CD14-positive monocyte (primary cell): Measurements from ENCODE around the gene BCDIN3D. TPM values are rescaled to one million over a fixed set of nuclear protein-coding genes. Genes with fewer than 3 reads are reported as not detected.

Experiments
- DNase-seq, 3 donors: peaks; one replicate each; pipeline ENCODE4 v3.0.0-alpha.2; 2011 to 2022
- H2AFZ ChIP-seq: 2 replicates; pipeline ENCODE4 v1.6.0; 2012; ENCODE audit warnings: mild to moderate bottlenecking, low read depth, low read length, inconsistent platforms; ENCODE audit not compliant: insufficient read depth, poor library complexity, severe bottlenecking
- H3K27ac ChIP-seq, 2 donors: 1 replicate in 1 of 2; 2 replicates in 1 of 2; pipeline ENCODE4 v1.5.1; 2012 to 2013; ENCODE audit warnings: low read length in 2 of 2, control low read depth in 1 of 2, inconsistent platforms in 1 of 2, low read depth in 1 of 2, mild to moderate bottlenecking in 1 of 2
- H3K27me3 ChIP-seq, 2 donors: one replicate each; pipeline versions ENCODE4 v1.6.0 to v1.6.1; 2011 to 2013; ENCODE audit warnings: low read length in 2 of 2; ENCODE audit not compliant: control insufficient read depth in 2 of 2, insufficient read depth in 2 of 2
- H3K36me3 ChIP-seq, 2 donors: replicated peaks in 1 of 2; 1 replicate in 1 of 2; 2 replicates in 1 of 2; pipeline versions ENCODE4 v1.5.1 to v1.6.1; 2012 to 2013; ENCODE audit warnings: low read length in 2 of 2, control low read depth in 1 of 2, inconsistent platforms in 1 of 2, mild to moderate bottlenecking in 1 of 2; ENCODE audit not compliant: insufficient read depth in 2 of 2, control insufficient read depth in 1 of 2
- H3K4me1 ChIP-seq, 2 donors: 1 replicate in 1 of 2; 2 replicates in 1 of 2; pipeline versions ENCODE4 v1.5.1 to v1.6.1; 2012 to 2013; ENCODE audit warnings: low read length in 2 of 2, control low read depth in 1 of 2, inconsistent platforms in 1 of 2, mild to moderate bottlenecking in 1 of 2, moderate library complexity in 1 of 2; ENCODE audit not compliant: insufficient read depth in 2 of 2, control insufficient read depth in 1 of 2
- H3K4me2 ChIP-seq: replicated peaks from 2 replicates; pipeline ENCODE3; 2012; ENCODE audit warnings: low read length, moderate library complexity, mild to moderate bottlenecking; ENCODE audit not compliant: poor library complexity, severe bottlenecking; ENCODE audit errors: extremely low read depth
- H3K4me3 ChIP-seq, 3 experiments: fragments of 200-600 bp in 1 of 3; sonication (generic) in 1 of 3; replicated peaks in 1 of 3; 1 replicate in 2 of 3; 2 replicates in 1 of 3; pipeline ENCODE4 v1.5.1; 2011 to 2013; ENCODE audit warnings: low read length in 3 of 3, mild to moderate bottlenecking in 3 of 3, control low read depth in 2 of 3, low read depth in 2 of 3, inconsistent platforms in 1 of 3, moderate library complexity in 1 of 3
- H3K79me2 ChIP-seq: 2 replicates; pipeline ENCODE4 v1.6.0; 2012; ENCODE audit warnings: mild to moderate bottlenecking, control low read depth, inconsistent platforms, low read length, moderate library complexity; ENCODE audit not compliant: insufficient read depth
- H3K9ac ChIP-seq: 2 replicates; pipeline ENCODE4 v1.6.0; 2017; ENCODE audit warnings: low read length, mild to moderate bottlenecking; ENCODE audit not compliant: insufficient read depth, poor library complexity, severe bottlenecking
- H3K9me3 ChIP-seq, 2 donors: replicated peaks in 1 of 2; 1 replicate in 1 of 2; 2 replicates in 1 of 2; pipeline versions ENCODE4 v1.5.1 to v1.6.1; 2012 to 2013; ENCODE audit warnings: low read length in 2 of 2, control low read depth in 1 of 2; ENCODE audit not compliant: control insufficient read depth in 1 of 2, insufficient read depth in 1 of 2
- H4K20me1 ChIP-seq: 2 replicates; pipeline ENCODE4 v1.6.0; 2012; ENCODE audit warnings: mild to moderate bottlenecking, low read length, control low read depth, moderate library complexity; ENCODE audit not compliant: insufficient read depth
- H3K27ac Mint-ChIP-seq, 7 donors: one replicate each; pipeline ENCODE4 v1.8.0; 2020; ENCODE audit warnings: mild to moderate bottlenecking in 7 of 7, mixed read lengths in 7 of 7, moderate library complexity in 6 of 7, inconsistent platforms in 2 of 7
- H3K27me3 Mint-ChIP-seq, 3 donors: one replicate each; pipeline ENCODE4 v1.8.0; 2021 to 2022; ENCODE audit warnings: low read depth in 3 of 3, mild to moderate bottlenecking in 3 of 3, mixed read lengths in 3 of 3, moderate library complexity in 3 of 3, inconsistent platforms in 1 of 3
- H3K36me3 Mint-ChIP-seq, 2 donors: one replicate each; pipeline ENCODE4 v1.8.0; 2020; ENCODE audit warnings: mixed read lengths in 2 of 2, inconsistent platforms in 1 of 2, mild to moderate bottlenecking in 1 of 2
- H3K4me1 Mint-ChIP-seq: one replicate; pipeline ENCODE4 v1.8.0; 2020; ENCODE audit warnings: mild to moderate bottlenecking, mixed read lengths
- H3K4me3 Mint-ChIP-seq, 2 donors: one replicate each; pipeline ENCODE4 v1.8.0; 2020; ENCODE audit warnings: mild to moderate bottlenecking in 2 of 2, mixed read lengths in 2 of 2, moderate library complexity in 1 of 2
- H3K9me3 Mint-ChIP-seq, 7 donors: one replicate each; pipeline ENCODE4 v1.8.0; 2020 to 2022; ENCODE audit warnings: mixed read lengths in 7 of 7, mild to moderate bottlenecking in 6 of 7, moderate library complexity in 6 of 7, inconsistent platforms in 2 of 7
- WGBS: methylation state at CpG from one replicate; pipeline ENCODE4 v1.1.5; 2013; ENCODE audit warnings: missing lambda C conversion rate; ENCODE audit not compliant: insufficient coverage; 5-methylcytosine and 5-hydroxymethylcytosine counted together
- intact Hi-C, 2 donors: fragments of 100-400 bp; cut with micrococcal nuclease; formaldehyde crosslinking; loops; one replicate each; pipeline versions ENCODE4 v1.15.0 to v1.15.1; 2023
- polyA plus RNA-seq, 3 donors: library from polyadenylated mRNA; depleted of rRNA in 1 of 3; unstranded in 2 of 3; stranded (reverse) in 1 of 3; fragments of 300-500 nt in 2 of 3; fragments of >200 nt in 1 of 3; fragmentation: Illumina TruSeq in 2 of 3; gene quantifications; 1 replicate in 2 of 3; 2 replicates in 1 of 3; pipeline ENCODE4 v1.2.3, GENCODE V29; 2012 to 2021
- TF ChIP-seq, protein P1 (sequence below): fragments of 200-600 bp; IDR thresholded peaks from one replicate; pipeline ENCODE4 v1.8.0; 2022; ENCODE audit warnings: antibody characterized with exemption, mild to moderate bottlenecking

BCDIN3D gene
- polyA plus RNA-seq, 3 donors, result 0.71 to 1.2 (median 1.0) TPM

GRCh38 chr12:49792976-49793580, 49.8 kb downstream of the BCDIN3D start:
- peaks cover 0 to 3% (median 0%) of the 10 kb centered on the region in 7 donors for H3K9me3 Mint-ChIP-seq
- TF ChIP-seq, protein P1, sequence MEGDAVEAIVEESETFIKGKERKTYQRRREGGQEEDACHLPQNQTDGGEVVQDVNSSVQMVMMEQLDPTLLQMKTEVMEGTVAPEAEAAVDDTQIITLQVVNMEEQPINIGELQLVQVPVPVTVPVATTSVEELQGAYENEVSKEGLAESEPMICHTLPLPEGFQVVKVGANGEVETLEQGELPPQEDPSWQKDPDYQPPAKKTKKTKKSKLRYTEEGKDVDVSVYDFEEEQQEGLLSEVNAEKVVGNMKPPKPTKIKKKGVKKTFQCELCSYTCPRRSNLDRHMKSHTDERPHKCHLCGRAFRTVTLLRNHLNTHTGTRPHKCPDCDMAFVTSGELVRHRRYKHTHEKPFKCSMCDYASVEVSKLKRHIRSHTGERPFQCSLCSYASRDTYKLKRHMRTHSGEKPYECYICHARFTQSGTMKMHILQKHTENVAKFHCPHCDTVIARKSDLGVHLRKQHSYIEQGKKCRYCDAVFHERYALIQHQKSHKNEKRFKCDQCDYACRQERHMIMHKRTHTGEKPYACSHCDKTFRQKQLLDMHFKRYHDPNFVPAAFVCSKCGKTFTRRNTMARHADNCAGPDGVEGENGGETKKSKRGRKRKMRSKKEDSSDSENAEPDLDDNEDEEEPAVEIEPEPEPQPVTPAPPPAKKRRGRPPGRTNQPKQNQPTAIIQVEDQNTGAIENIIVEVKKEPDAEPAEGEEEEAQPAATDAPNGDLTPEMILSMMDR, result no peak
- peaks cover 66 to 83% of the 10 kb centered on the region in 2 donors for H3K36me3 ChIP-seq

DNA sequence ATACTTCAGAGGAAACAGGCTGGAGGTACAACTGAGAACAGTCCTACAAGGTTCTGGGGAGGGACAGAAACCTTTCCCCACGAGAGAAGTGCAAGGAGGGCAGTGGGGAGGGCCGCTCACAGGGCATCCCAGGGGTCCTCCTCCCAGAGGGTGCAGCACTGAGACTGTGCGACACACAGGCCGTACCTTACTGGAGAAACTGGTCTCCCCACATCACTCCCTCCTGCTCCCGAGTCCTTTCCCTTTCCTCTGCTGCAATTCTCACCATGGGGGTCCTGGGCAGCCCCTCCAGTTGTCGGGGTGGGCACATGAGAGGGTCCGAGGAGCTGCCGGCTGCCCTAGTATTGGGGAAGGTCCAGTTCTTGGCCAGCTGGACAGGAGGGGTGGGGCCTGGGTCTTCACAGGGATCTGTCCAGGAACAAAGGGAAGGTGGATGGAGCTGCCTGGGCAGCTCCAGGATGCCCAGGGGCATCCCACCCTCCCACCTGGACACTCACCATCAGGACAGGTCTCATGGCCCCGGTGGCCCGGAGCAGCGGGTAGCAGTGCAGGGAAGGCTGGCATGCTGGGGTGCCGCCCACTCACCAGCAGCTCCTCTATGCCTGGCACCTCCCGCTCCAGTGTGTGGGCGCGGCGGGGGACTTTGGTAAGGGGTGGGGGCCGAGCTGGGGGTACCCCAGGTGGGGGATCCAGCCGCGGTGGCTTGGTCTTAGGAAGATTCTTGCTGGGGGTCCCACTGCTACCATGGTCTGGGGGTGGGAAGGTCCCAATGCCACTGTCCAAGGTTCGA, 50.5 kb downstream of the BCDIN3D start:
- Histone ChIP-seq H3K4me3 (no peak overlapping the region), H3K27me3 (no peaks in the 10 kb centered on the region), H3K9me3 (no peaks in the 10 kb centered on the region), H4K20me1 (peaks cover 15% of the 10 kb centered on the region), H3K4me1 (peaks cover 8 to 10% of the 10 kb centered on the region in 2 donors), H3K4me2 (no peak overlapping the region), H3K79me2 (no peaks in the 10 kb centered on the region), H3K9ac (no peak overlapping the region), H2AFZ (no peak overlapping the region), H3K27ac (no peak overlapping the region), H3K36me3 (peaks cover 62 to 77% of the 10 kb centered on the region in 2 donors)
- 96% methylated on average over 11 of the region's 20 CpGs for WGBS
- H3K9me3 Mint-ChIP-seq, result peaks cover 0 to 3% (median 0%) of the 10 kb centered on the region in 7 donors
- H3K36me3 Mint-ChIP-seq, result peaks cover 49 to 68% of the 10 kb centered on the region in 2 donors
- H3K4me3 Mint-ChIP-seq, result no peak overlapping the region
- TF ChIP-seq, protein P1, result no peak
- H3K27me3 Mint-ChIP-seq, result peaks cover 0 to 2% (median 2%) of the 10 kb centered on the region in 3 donors
- no peak for DNase-seq
- peaks cover 4% of the 10 kb centered on the region for H3K4me1 Mint-ChIP-seq
- no peak overlapping the region for H3K27ac Mint-ChIP-seq
- intact Hi-C loops, result no loop called here

More at GRCh38 chr12:49792976-49793580, 49.8 kb downstream of the BCDIN3D start:
- peaks cover 49 to 73% of the 10 kb centered on the region in 2 donors for H3K36me3 Mint-ChIP-seq
- Histone ChIP-seq H3K4me1 (peaks cover 15 to 17% of the 10 kb centered on the region in 2 donors), H3K27ac (no peak overlapping the region), H4K20me1 (peaks cover 15% of the 10 kb centered on the region), H3K9me3 (no peaks in the 10 kb centered on the region), H3K4me2 (no peak overlapping the region), H3K79me2 (no peaks in the 10 kb centered on the region), H3K27me3 (no peaks in the 10 kb centered on the region), H3K9ac (no peak overlapping the region), H2AFZ (no peak overlapping the region), H3K4me3 (no peak overlapping the region)
- DNase-seq, result no peak
- WGBS, result 100% methylated on average over 2 of the region's 11 CpGs
- H3K27ac Mint-ChIP-seq, result peak overlapping the region in 1 of 7 donors; percentile 63
- intact Hi-C loops, result no loop called here
- peaks cover 0 to 2% (median 2%) of the 10 kb centered on the region in 3 donors for H3K27me3 Mint-ChIP-seq
- H3K4me3 Mint-ChIP-seq, result no peak overlapping the region
- H3K4me1 Mint-ChIP-seq, result peaks cover 11% of the 10 kb centered on the region
